Natural killer cell treated with Interleukin-12 subunit alpha and Interleukin-12 subunit beta and Interleukin-15 and Interleukin-18, amount 100 ng/mL, for 72 hours (primary cell): ENCODE measurements around the gene NOC2L. TPM values are rescaled to one million over a fixed set of nuclear protein-coding genes. Genes with fewer than 3 reads are reported as not detected.

Experiments
- ATAC-seq, 2 donors: fragments of 150-1000 bp; cut with Tn5 transposase in 1 of 2; sonication (Bioruptor Pico), chemical (Tn5 transposase) in 1 of 2; 2 replicates each; pipeline ENCODE4 v1.10.0; 2021
- DNase-seq: peaks from one replicate; pipeline ENCODE4 v3.0.0; 2022; ENCODE audit warnings: low spot score
- H3K27ac Mint-ChIP-seq, 2 donors: 1 replicate in 1 of 2; 2 replicates in 1 of 2; pipeline ENCODE4 v1.8.0; 2022; ENCODE audit warnings: mixed read lengths in 2 of 2, mild to moderate bottlenecking in 1 of 2, moderate library complexity in 1 of 2
- H3K27me3 Mint-ChIP-seq, 2 donors: 1 replicate in 1 of 2; 2 replicates in 1 of 2; pipeline ENCODE4 v1.8.0; 2022; ENCODE audit warnings: mixed read lengths in 2 of 2
- H3K36me3 Mint-ChIP-seq: one replicate; pipeline ENCODE4 v1.8.0; 2022; ENCODE audit warnings: mixed read lengths
- H3K4me1 Mint-ChIP-seq, 2 donors: 1 replicate in 1 of 2; 2 replicates in 1 of 2; pipeline ENCODE4 v1.8.0; 2022; ENCODE audit warnings: low read depth in 2 of 2, mixed read lengths in 2 of 2, mild to moderate bottlenecking in 1 of 2
- H3K4me3 Mint-ChIP-seq: one replicate; pipeline ENCODE4 v1.8.0; 2022; ENCODE audit warnings: mixed read lengths
- H3K9me3 Mint-ChIP-seq: 2 replicates; pipeline ENCODE4 v1.8.0; 2022; ENCODE audit warnings: mixed read lengths
- total RNA-seq, 2 donors: library from RNA; stranded (reverse); gene quantifications; one replicate each; pipeline ENCODE4 v1.2.3, GENCODE V29; 2022

The NOC2L gene
- total RNA-seq, 2 donors from 2014 or later = 113 to 143 TPM

DNA sequence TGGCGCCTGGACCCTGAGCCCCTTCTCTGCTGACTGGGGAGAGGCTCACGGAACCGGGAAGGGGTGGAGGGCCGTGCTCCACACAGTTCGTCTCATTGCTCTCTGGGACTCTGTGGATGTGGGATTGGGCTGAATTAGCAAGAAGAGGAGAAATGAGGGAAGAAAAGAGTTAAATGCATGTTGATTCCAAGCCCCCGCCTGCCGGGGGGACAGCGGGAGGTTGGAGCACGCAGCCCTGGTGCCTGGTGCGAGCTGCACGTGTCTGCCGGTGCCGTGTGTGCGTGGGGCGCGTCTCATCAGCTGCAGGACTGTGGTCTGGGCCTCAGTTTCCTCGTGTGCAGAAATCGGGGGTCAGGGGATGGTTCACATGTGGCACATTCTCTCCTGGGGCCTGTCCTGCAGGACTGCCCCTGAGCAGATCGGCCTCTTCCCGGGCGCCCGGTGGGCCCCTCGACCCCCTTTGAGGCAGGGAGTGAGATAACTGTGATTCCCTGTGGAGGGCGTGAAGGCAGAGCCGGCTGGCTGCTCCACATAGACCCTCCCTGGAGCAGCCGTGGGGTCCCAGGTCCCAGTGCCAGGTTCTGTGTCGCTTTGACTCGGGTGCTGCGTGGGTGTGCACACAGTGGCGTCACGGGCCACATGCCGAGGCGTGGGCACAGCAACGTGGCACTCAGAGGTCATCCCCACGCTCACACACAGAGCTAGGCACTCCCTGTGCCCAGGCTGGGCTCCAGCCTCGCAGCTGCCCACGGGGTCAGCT, 23.9 kb downstream of the NOC2L start:
- DNase-seq = no peak
- peaks cover 13 to 15% of the 10 kb centered on the region in 2 donors for H3K27me3 Mint-ChIP-seq
- no peaks in the 10 kb centered on the region for H3K9me3 Mint-ChIP-seq
- H3K4me3 Mint-ChIP-seq = no peak overlapping the region
- no peaks in the 10 kb centered on the region for H3K36me3 Mint-ChIP-seq
- ATAC-seq = no peak
- no peak overlapping the region for H3K27ac Mint-ChIP-seq
- peaks cover 4 to 7% of the 10 kb centered on the region in 2 donors for H3K4me1 Mint-ChIP-seq

DNA sequence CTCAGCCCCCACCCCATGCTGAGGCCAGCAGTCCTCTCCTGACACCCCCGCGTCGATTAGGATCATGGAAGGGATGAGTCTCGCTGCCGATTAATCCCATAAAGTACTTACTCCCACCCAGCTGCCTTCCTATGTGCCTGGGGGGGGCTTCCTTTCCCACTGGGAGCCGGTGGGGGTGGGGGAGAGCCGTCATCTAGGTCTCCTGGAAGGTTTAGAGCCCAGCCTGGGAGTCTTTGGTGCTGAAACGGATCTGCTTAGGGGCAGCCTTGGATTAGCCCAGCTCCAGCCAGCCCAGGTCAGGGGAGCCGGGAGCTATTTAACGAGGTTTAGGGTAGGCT, 25.5 kb downstream of the NOC2L start:
- Mint-ChIP-seq H3K4me3 (no peak overlapping the region), H3K36me3 (no peaks in the 10 kb centered on the region), H3K27ac (no peak overlapping the region), H3K9me3 (no peaks in the 10 kb centered on the region), H3K4me1 (peaks cover 4% of the 10 kb centered on the region in 2 donors), H3K27me3 (peaks cover 12 to 13% of the 10 kb centered on the region in 2 donors)
- DNase-seq = no peak
- no peak for ATAC-seq

DNA sequence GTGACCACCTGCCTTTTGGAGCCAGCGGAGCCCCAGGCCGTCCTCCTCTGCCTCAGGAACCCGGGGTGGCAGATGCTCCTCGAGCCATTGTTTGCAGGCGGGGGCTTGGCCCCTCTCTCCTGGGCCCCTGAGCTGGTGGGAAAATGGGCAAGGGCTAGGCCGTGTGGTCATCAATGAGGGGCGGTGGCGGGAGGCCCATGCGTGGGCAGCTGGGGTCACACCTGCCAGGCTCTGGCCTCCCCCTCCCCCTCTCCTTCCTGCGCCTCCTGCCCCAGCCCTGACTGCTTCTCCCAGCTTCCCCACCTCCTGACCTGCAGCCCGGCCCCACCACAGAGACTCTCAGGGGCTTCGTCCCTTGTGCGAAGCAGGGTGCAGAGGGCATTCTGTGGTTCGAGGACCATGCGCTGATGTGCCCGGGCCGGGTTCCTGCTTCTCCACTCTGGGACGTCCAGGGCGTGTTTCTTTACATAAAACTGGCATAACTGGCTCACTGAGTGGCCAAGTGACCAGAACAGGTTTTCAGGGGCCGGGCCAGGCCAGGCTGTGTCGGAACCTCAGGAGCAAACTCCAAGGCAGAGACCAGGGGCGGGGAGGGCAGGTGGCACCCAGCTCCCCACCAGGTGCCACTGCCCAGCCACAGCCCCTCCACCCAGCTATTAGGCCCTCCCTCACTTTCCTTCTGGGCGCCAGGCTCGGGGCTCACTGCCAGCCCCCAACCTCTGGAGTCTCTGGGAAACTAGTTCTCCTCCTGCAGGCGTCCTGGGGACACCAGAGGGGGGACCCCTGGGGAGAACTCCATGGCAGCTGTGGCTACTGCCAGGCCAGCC, 26.1 kb downstream of the NOC2L start:
- Mint-ChIP-seq H3K27me3 (peaks cover 11 to 13% of the 10 kb centered on the region in 2 donors), H3K9me3 (no peaks in the 10 kb centered on the region), H3K4me1 (peaks cover 4% of the 10 kb centered on the region in 2 donors), H3K4me3 (no peak overlapping the region), H3K27ac (no peak overlapping the region), H3K36me3 (no peaks in the 10 kb centered on the region)
- ATAC-seq (no peak), DNase-seq (no peak)

DNA sequence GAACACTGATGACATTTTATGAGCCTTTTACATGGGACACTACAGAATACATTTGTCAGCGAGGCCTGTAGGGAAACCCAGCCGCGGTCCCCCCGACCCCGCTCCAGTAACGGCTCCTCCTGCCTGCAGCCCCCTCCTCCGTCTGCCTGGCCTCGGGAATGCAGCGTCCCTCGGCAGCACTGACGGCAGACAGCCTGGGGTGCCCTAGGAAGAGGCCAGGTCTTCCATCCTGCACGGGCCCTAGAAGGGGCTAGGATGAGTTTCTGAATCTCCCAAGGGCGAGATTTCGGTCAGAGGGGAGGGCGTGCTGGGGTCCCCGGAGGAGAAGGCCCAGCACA, 26.9 kb downstream of the NOC2L start:
- H3K27ac Mint-ChIP-seq = no peak overlapping the region
- H3K4me1 Mint-ChIP-seq = peaks cover 4% of the 10 kb centered on the region in 2 donors
- ATAC-seq (no peak), DNase-seq (no peak)
- H3K4me3 Mint-ChIP-seq = no peak overlapping the region
- no peaks in the 10 kb centered on the region for H3K9me3 Mint-ChIP-seq
- H3K27me3 Mint-ChIP-seq = peaks cover 8 to 13% of the 10 kb centered on the region in 2 donors
- no peaks in the 10 kb centered on the region for H3K36me3 Mint-ChIP-seq

DNA sequence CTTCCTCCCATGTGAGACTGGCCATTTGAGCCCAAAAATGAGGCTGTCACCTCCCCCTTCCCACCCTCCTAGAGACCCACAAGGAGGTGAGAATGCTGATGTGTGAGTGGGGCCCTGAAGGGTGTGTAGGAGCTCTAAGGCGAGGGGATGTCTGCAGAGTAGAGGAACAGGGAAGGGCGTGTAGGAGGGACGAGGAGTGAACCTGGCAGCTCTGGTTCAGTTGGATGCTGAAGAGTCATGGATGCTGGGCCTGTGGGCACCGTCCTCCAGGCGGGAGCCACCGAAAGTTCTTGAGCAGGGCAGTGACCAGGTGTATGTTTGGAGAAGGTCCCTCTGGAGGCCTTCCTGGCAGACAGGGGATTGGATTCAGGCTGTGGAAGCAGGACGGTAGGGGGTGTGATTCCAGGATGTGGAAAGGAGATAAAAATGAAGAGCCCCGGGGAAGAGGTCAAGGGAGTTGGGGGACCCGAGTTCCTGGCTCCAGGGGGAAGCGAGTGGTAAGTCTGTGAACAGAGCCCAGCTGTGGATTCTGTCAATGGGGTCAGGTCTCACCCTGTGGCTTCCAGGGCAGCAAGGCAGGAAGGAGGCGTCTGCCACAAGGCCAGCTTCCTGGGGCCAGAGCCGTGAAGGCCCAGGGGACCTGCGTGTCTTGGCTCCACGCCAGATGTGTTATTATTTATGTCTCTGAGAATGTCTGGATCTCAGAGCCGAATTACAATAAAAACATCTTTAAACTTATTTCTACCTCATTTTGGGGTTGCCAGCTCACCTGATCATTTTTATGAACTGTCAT, 27.5 kb downstream of the NOC2L start:
- no peaks in the 10 kb centered on the region for H3K36me3 Mint-ChIP-seq
- DNase-seq = no peak
- no peaks in the 10 kb centered on the region for H3K9me3 Mint-ChIP-seq
- ATAC-seq = no peak
- H3K27me3 Mint-ChIP-seq = peaks cover 11 to 16% of the 10 kb centered on the region in 2 donors
- H3K27ac Mint-ChIP-seq = no peak overlapping the region
- no peak overlapping the region for H3K4me3 Mint-ChIP-seq
- peaks cover 4% of the 10 kb centered on the region in 2 donors for H3K4me1 Mint-ChIP-seq

DNA sequence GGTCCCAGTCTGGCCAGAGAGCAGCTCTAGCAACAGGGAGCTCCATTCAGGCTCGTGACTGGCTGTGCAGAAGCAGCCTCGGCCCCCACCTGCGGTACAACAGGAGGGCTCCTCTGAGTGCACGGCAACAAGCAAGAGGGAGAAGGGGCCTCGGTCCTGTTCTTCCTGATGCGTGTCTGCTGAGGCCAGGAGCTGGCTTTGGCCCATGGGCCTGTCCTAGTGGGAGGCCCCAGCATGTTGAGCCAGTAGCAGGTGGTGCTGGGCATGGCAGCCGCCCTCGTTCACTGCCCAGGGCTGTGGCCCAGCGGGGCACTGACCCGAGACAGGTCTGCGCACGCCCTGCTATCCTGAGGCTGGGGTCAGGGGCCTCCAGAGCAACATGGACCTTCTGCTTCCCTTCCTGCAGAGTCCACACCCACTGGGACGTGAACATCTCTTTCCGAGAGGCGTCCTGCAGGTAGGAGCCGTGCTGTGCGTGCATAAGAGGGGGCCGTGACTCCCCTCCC, 28.4 kb downstream of the NOC2L start:
- Mint-ChIP-seq H3K36me3 (no peaks in the 10 kb centered on the region), H3K4me3 (no peak overlapping the region), H3K27ac (no peak overlapping the region), H3K4me1 (peaks cover 4% of the 10 kb centered on the region in 2 donors), H3K27me3 (peaks cover 16 to 21% of the 10 kb centered on the region in 2 donors), H3K9me3 (no peaks in the 10 kb centered on the region)
- DNase-seq (no peak), ATAC-seq (no peak)

DNA sequence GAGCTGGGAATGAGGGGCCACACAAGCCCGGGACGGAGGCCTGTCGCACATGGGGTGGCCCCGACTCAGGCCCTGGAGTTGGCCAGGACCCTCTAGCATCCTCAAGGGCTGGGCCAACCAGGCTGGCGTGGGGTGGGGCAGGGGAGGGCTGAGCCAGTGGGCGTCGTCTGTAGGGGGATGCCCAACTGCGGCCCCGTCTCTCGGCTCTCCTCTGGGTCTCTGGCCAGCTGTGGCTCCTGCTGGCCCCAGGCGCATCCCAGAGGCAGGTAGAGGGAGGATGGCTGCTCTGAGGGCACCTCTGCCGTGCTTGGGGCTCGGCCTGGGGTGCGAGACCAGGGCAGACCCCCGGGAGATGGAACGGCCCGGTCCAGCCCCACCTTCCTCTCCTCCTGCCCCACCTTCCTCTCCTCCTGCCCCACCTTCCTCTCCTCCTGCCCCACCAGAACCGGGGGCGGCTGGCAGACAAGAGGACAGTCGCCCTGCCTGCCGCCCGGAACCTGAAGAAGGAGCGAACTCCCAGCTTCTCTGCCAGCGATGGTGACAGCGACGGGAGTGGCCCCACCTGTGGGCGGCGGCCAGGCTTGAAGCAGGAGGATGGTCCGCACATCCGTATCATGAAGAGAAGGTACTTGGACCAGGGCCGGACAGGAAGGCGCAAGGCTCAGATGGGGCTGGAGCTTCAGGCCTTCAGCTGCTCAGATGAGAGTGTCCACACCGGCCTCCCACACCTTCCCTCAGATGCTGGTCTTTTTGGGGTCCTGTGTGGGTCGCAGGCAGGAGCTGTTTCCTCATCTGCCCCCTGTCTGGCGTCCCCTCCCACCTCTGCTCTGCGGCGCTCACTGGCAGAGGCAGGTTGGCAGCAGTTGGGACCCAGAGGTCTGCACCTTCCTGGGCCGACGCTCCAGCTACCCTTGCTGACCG, 29.1 kb downstream of the NOC2L start:
- Mint-ChIP-seq H3K4me1 (peaks cover 4% of the 10 kb centered on the region in 2 donors), H3K27me3 (peaks cover 14 to 17% of the 10 kb centered on the region in 2 donors), H3K36me3 (no peaks in the 10 kb centered on the region), H3K9me3 (no peaks in the 10 kb centered on the region), H3K27ac (no peak overlapping the region), H3K4me3 (no peak overlapping the region)
- DNase-seq = no peak
- ATAC-seq = no peak

DNA sequence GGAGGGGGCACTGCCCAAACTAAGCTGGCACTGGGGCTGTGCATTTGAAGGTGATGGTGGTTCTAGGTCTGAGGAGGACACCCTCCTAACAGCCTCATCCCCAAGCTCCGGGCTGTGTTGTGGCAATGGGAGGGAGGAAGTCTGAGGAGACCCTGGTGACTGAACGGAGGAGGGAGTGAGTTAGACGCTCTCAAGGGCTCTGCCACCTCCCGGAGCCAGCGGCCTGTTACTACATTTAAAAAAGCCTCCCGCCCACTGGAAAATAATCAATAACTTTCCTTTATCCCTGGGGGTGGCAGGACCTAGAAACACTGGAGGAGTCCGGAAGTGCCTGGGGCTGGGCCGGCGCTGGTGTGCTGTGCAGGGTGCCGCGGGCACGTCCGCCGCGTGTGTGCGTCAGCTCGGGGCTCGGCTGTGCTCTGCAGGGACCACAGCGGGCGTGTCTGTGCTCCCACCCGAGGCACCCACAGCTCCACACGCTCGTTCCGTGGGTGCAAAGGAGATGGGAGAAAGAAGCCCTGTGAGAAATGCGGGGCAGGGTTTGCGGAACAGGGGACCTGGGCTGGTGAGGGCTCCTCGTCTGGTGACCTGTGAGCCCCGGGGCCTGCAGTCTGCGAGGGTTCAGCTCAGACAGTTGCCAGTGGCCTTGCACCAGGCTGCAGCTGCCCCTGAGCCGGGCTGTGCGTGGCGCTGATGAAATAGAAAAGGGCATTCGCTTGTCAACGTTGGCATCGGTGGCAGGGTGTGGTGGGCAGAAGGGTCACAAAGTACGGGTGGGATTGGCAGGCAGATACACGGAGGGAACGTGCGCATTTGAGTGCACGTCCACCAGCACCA, 30.0 kb downstream of the NOC2L start:
- no peaks in the 10 kb centered on the region for H3K36me3 Mint-ChIP-seq
- ATAC-seq (no peak), DNase-seq (no peak)
- peaks cover 4% of the 10 kb centered on the region in 2 donors for H3K4me1 Mint-ChIP-seq
- H3K9me3 Mint-ChIP-seq = no peaks in the 10 kb centered on the region
- H3K27ac Mint-ChIP-seq = no peak overlapping the region
- H3K4me3 Mint-ChIP-seq = no peak overlapping the region
- peaks cover 12 to 13% of the 10 kb centered on the region in 2 donors for H3K27me3 Mint-ChIP-seq

DNA sequence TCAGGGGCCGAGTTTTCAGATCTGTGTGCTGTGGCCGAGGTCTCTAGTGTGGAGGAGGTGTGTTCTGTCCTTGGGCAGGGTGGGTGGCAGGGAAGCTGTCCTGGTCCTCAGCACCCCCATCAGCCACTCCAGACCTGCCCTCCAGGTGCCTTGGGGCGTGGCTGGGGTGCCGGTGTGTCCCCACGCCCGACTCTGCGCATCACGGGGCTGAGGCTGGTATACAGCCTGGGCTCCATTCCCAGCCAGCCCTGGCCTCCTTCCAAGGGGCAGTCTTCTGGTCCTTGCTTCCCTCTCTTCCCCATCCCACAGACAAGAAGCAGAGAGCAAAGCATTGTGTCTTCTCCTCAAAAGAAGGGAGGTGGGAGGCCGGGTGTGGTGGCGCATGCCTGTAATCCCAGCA, 31.3 kb downstream of the NOC2L start:
- Mint-ChIP-seq H3K27ac (no peak overlapping the region), H3K36me3 (no peaks in the 10 kb centered on the region), H3K9me3 (no peaks in the 10 kb centered on the region), H3K4me1 (peaks cover 4 to 9% of the 10 kb centered on the region in 2 donors), H3K27me3 (peaks cover 13 to 16% of the 10 kb centered on the region in 2 donors), H3K4me3 (no peak overlapping the region)
- no peak for ATAC-seq
- no peak for DNase-seq

DNA sequence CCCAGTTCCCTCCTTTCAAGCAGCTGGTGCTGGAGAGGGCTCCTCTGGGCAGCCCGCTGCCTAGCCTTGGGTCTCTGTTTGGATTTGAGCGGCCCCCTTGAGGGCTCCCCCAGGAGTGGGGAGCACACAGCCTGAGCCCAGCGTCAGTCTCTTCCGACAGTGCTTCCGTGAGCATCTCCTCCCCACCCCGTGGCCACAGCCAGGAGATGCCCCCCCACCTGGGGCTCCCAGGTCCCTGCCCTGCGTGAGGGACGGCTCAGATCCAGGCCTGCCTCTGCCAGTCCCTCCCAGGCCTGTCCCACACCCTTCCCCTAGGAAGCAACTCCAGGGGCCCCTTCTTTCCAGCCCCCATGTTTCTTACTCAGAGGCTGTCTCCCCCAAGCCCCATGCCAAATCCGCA, 31.8 kb downstream of the NOC2L start:
- H3K4me3 Mint-ChIP-seq = no peak overlapping the region
- ATAC-seq (no peak), DNase-seq (no peak)
- H3K36me3 Mint-ChIP-seq = no peaks in the 10 kb centered on the region
- no peaks in the 10 kb centered on the region for H3K9me3 Mint-ChIP-seq
- H3K4me1 Mint-ChIP-seq = peaks cover 4 to 9% of the 10 kb centered on the region in 2 donors
- H3K27ac Mint-ChIP-seq = no peak overlapping the region
- H3K27me3 Mint-ChIP-seq = peaks cover 13 to 16% of the 10 kb centered on the region in 2 donors

DNA sequence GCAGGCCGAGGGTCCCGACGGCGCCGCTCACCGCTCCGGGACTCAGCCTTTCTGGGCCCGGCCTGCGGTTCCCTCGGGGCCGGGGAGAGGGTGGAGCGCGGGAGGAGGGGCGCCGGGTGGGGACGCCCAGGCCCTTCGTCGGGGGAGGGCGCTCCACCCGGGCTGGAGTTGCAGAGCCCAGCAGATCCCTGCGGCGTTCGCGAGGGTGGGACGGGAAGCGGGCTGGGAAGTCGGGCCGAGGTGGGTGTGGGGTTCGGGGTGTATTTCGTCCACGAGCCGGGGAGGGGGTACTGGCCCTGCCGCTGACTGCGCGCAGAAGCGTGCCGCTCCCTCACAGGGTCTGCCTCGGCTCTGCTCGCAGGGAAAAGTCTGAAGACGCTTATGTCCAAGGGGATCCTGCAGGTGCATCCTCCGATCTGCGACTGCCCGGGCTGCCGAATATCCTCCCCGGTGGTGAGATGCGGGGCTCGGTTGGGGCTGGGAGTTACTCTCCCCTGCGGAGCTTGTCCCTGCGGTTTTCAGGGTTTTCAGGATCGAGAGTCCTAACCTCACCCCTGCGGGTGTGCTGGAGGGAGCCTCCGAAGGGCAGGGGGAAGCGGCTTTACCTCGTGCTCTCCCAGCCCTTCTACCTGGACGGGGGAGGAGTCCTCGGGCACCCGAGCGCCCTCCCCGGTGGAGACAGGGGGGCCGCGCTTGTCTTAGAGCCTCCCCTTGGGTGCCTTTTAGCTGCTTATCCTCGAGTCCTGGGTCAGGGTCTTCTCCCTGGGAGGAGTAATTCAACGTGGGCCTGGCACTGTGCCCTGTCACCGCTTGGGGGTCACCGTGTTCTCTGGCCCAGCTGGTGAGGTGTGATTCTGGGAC, 33.3 kb downstream of the NOC2L start:
- Mint-ChIP-seq H3K4me3 (no peak overlapping the region), H3K4me1 (peaks cover 4 to 8% of the 10 kb centered on the region in 2 donors), H3K36me3 (no peaks in the 10 kb centered on the region), H3K27ac (no peak overlapping the region), H3K27me3 (peaks cover 13 to 18% of the 10 kb centered on the region in 2 donors), H3K9me3 (no peaks in the 10 kb centered on the region)
- DNase-seq (no peak), ATAC-seq (no peak)
